HEK293 (cell line): ENCODE results near the gene KLHDC10.
"Not testable (repeated sequence)": the region's sequence is repeated elsewhere in the genome, so short reads cannot be mapped to it uniquely, and the experiment has no call there.

Experiments used
- REST ChIP-seq: fragments of 450-650 bp; formaldehyde crosslinking; IDR thresholded peaks from 2 replicates; pipeline ENCODE4 v1.5.1; 2016; ENCODE audit warnings: missing biosample characterization, missing genetic modification characterization
- SCRT2 ChIP-seq: fragments of 450-650 bp; formaldehyde crosslinking; IDR thresholded peaks from 2 replicates; pipeline ENCODE4 v1.5.1; 2016; ENCODE audit warnings: missing biosample characterization, missing genetic modification characterization
- ZIC2 ChIP-seq: fragments of 450-650 bp; formaldehyde crosslinking; IDR thresholded peaks from 2 replicates; pipeline ENCODE4 v1.5.1; 2016; ENCODE audit warnings: missing biosample characterization, missing genetic modification characterization
- ZNF274 ChIP-seq, 2 experiments: fragments of 200-500 bp in 1 of 2; fragments of 450-650 bp in 1 of 2; sonication (Bioruptor generic) in 1 of 2; formaldehyde crosslinking in 1 of 2; IDR thresholded peaks; 2 replicates each; pipeline versions ENCODE4 v1.5.1 to v1.6.1; 2014 to 2016; ENCODE audit warnings: borderline replicate concordance in 1 of 2, inconsistent platforms in 1 of 2, low read length in 1 of 2, missing biosample characterization in 1 of 2, missing genetic modification characterization in 1 of 2
- ZNF560 ChIP-seq: fragments of 450-650 bp; formaldehyde crosslinking; IDR thresholded peaks from 2 replicates; pipeline ENCODE4 v1.5.1; 2017; ENCODE audit warnings: missing biosample characterization, missing genetic modification characterization, borderline replicate concordance
- ZNF670 ChIP-seq: fragments of 450-650 bp; formaldehyde crosslinking; IDR thresholded peaks from 2 replicates; pipeline ENCODE4 v1.5.1; 2016; ENCODE audit warnings: missing biosample characterization, missing genetic modification characterization, low read depth
- ZSCAN16 ChIP-seq: fragments of 450-650 bp; formaldehyde crosslinking; IDR thresholded peaks from 2 replicates; pipeline ENCODE4 v1.5.1; 2016; ENCODE audit warnings: missing biosample characterization, missing genetic modification characterization

GRCh38 chr7:130146142-130146541 is 75.8 kb downstream of the KLHDC10 start:
- not testable (repeated sequence) for TF ChIP-seq SCRT2 (tag by site-specific recombination); ZSCAN16 (tag by site-specific recombination); ZNF274 (IDR thresholded peaks at IDR 0.05; ENCODE audit: low read length); ZNF274 (tag by site-specific recombination; IDR thresholded peaks at IDR 0.05; ENCODE audit: borderline replicate concordance); ZNF670 (tag by site-specific recombination); REST (tag by site-specific recombination); ZNF560 (tag by site-specific recombination); ZIC2 (tag by site-specific recombination)
